Peyer's patch (tissue), 4 donors: ENCODE measurements around the gene SH3GL1. TPM values are rescaled to one million over a fixed set of nuclear protein-coding genes. Genes with fewer than 3 reads are reported as not detected.

ENCODE experiments used
- DNase-seq, 3 donors: peaks; one replicate each; pipeline ENCODE4 v3.0.0-alpha.2; 2017 to 2019
- H3K27ac ChIP-seq, 4 donors: fragments of 200-600 bp; sonication (generic); one replicate each; pipeline ENCODE4 v1.5.1; 2016 to 2019
- H3K27me3 ChIP-seq, 2 donors: fragments of 200-600 bp; sonication (generic); one replicate each; pipeline ENCODE4 v1.5.1; 2019
- H3K36me3 ChIP-seq, 3 donors: fragments of 200-600 bp; sonication (generic); one replicate each; pipeline ENCODE4 v1.5.1; 2016 to 2019
- H3K4me1 ChIP-seq, 4 donors: fragments of 200-600 bp; sonication (generic); one replicate each; pipeline ENCODE4 v1.5.1; 2016 to 2019
- H3K4me3 ChIP-seq, 4 donors: fragments of 200-600 bp; sonication (generic); 1 replicate in 3 of 4; 2 replicates in 1 of 4; pipeline ENCODE4 v1.5.1; 2016 to 2019; ENCODE audit warnings: mild to moderate bottlenecking in 1 of 4
- H3K9me3 ChIP-seq, 4 donors: fragments of 200-600 bp; sonication (generic); one replicate each; pipeline ENCODE4 v1.5.1; 2016 to 2019; ENCODE audit warnings: mild to moderate bottlenecking in 1 of 4
- POLR2A ChIP-seq, 2 donors: fragments of 450-650 bp; IDR thresholded peaks; one replicate each; pipeline ENCODE4 v1.5.1; 2017; ENCODE audit warnings: antibody characterized with exemption in 2 of 2, mild to moderate bottlenecking in 2 of 2, moderate library complexity in 2 of 2
- total RNA-seq, 4 donors: library from RNA; depleted of rRNA; stranded (reverse); fragments of >200 nt; gene quantifications; one replicate each; pipeline ENCODE4 v1.1.0, GENCODE V29; 2016
- TF ChIP-seq, protein P1 (sequence below), 6 experiments: fragments of 450-650 bp in 4 of 6; fragments of 200-600 bp in 2 of 6; sonication (generic) in 1 of 6; IDR thresholded peaks; one replicate each; pipeline ENCODE4 v1.5.1; 2017 to 2019; ENCODE audit warnings: antibody characterized with exemption in 6 of 6, mild to moderate bottlenecking in 3 of 6, moderate library complexity in 1 of 6

Gene SH3GL1
- total RNA-seq, 4 donors from 2014 or later = 69.3 to 102 (median 73.9) TPM

DNA sequence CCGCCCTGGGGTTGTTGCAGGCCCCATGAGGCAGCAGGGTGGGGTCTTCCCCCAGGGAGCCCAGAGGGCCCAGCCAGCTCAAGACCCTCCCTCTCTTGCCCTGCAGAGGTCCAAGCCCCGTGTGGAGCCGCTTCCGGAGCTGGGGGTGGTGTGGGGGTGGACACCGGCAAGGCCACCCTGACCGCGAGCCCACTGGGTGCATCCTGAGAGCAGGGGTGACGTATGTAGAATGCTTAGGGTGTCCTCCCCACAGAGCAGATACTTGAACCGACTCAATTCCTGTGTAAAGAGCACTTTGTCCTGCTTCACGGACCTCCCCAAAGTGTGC is 42.4 kb upstream of the SH3GL1 start:
- no peak for DNase-seq
- H3K4me1 ChIP-seq = peaks cover 0 to 4% (median 0%) of the 10 kb centered on the region in 4 donors
- H3K36me3 ChIP-seq = peaks cover 0 to 36% (median 0%) of the 10 kb centered on the region in 3 donors
- TF ChIP-seq, protein P1, sequence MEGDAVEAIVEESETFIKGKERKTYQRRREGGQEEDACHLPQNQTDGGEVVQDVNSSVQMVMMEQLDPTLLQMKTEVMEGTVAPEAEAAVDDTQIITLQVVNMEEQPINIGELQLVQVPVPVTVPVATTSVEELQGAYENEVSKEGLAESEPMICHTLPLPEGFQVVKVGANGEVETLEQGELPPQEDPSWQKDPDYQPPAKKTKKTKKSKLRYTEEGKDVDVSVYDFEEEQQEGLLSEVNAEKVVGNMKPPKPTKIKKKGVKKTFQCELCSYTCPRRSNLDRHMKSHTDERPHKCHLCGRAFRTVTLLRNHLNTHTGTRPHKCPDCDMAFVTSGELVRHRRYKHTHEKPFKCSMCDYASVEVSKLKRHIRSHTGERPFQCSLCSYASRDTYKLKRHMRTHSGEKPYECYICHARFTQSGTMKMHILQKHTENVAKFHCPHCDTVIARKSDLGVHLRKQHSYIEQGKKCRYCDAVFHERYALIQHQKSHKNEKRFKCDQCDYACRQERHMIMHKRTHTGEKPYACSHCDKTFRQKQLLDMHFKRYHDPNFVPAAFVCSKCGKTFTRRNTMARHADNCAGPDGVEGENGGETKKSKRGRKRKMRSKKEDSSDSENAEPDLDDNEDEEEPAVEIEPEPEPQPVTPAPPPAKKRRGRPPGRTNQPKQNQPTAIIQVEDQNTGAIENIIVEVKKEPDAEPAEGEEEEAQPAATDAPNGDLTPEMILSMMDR (IDR thresholded peaks at IDR 0.05) = no peak
- no peak for TF ChIP-seq POLR2A (IDR thresholded peaks at IDR 0.05)
- no peaks in the 10 kb centered on the region for H3K27me3 ChIP-seq
- no peaks in the 10 kb centered on the region for H3K9me3 ChIP-seq
- peak overlapping the region in 1 of 4 donors; percentile 68 for H3K27ac ChIP-seq
- no peak overlapping the region for H3K4me3 ChIP-seq

DNA sequence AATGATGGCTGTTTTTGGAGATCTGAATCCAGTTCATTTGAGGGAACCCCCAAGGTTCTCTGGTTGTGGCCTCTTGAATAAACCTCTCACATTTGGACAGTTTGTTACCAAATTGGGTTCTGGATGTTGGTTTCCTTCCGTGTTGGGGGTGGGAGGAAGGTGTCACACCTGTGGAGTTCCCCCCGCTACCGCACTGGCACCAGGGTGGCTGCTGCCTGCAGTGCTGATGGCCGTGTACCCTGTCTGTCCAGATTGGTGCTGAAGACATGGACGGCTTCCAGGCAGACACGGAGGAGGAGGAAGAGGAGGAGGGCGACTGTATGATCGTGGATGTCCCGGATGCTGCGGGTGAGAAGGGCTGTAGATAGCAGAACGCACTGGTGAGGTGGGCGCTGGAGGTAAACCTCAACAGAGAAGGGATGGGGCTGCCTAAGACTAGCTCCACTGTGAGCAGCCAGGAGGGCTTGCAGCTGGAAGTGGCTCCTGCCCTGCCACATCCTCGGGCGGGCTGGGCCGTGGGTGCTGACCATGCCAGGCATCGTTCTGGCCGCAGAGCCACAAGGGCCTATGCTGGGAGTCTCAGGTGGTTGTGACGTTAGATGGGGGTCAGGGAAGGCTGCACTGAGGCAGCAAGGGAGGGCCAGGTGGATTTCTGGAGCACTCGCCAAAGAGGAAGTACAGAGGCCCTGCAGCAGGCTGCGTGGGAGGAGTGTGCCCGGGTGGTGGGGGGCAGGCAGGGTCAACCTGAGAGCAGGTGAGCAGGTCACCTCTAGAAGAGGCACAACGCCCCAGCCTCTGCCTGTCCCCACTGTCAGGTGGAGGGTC is 41.9 kb upstream of the SH3GL1 start:
- Histone ChIP-seq H3K4me1 (peaks cover 0 to 4% (median 0%) of the 10 kb centered on the region in 4 donors), H3K4me3 (peak overlapping the region in 1 of 4 donors; percentile 4), H3K27me3 (no peaks in the 10 kb centered on the region), H3K27ac (peak overlapping the region in 1 of 4 donors; percentile 68), H3K36me3 (peaks cover 0 to 30% (median 0%) of the 10 kb centered on the region in 3 donors), H3K9me3 (no peaks in the 10 kb centered on the region)
- peak in 1 of 3 donors; percentile 62 for DNase-seq
- TF ChIP-seq POLR2A (IDR thresholded peaks at IDR 0.05) = no peak
- TF ChIP-seq, protein P1 (IDR thresholded peaks at IDR 0.05) = no peak

DNA sequence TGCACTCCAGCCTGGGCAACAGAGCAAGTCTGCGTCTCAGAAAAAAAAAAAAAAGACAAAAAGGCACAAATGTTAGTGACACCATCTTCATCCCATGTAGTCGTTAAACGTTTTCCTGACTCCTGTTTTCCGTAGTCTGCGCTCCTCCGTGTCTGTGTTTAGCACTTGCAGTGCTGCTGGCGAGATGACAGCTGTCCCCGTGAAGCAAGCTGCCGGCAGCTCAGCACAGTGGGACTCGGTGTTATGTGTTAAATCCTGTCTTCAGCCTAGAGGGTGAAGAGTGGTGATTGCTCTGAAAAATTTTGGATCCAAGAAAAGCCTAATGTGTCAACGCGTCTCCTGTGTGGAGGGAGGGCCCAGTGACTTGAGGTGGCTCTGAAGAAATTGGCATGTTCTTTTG is 38.9 kb upstream of the SH3GL1 start:
- Histone ChIP-seq H3K4me1 (peaks cover 0 to 4% (median 0%) of the 10 kb centered on the region in 4 donors), H3K36me3 (peaks cover 0 to under 1% (median 0%) of the 10 kb centered on the region in 3 donors), H3K27me3 (no peaks in the 10 kb centered on the region), H3K4me3 (no peak overlapping the region), H3K27ac (no peak overlapping the region), H3K9me3 (no peaks in the 10 kb centered on the region)
- DNase-seq = no peak
- TF ChIP-seq, protein P1 (IDR thresholded peaks at IDR 0.05) = no peak

DNA sequence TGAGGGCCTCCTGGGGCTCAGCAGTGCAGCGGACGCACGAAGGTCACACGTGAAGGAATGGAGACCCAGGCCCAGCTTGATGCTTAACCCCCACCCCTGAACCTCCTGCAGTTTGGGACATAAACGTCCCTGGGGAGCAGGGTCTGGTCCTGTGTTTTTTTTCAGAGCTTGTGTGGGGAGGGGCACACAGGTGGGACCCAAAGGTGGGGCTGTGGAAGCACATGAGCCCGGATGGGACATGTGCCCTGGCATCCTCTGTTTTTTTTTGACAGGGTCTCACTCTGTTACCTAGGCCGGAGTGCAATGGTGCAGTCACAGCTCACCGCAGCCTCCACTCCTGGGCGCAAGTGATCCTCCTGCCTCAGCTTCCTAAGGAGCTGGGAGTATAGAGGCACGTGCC is 36.8 kb upstream of the SH3GL1 start:
- Histone ChIP-seq H3K4me3 (no peak overlapping the region), H3K27me3 (no peaks in the 10 kb centered on the region), H3K9me3 (no peaks in the 10 kb centered on the region), H3K27ac (no peak overlapping the region), H3K36me3 (peaks cover 0 to 10% (median 0%) of the 10 kb centered on the region in 3 donors), H3K4me1 (no peaks in the 10 kb centered on the region)
- TF ChIP-seq, protein P1 (IDR thresholded peaks at IDR 0.05) = no peak
- no peak for TF ChIP-seq POLR2A (IDR thresholded peaks at IDR 0.05)
- DNase-seq = no peak

DNA sequence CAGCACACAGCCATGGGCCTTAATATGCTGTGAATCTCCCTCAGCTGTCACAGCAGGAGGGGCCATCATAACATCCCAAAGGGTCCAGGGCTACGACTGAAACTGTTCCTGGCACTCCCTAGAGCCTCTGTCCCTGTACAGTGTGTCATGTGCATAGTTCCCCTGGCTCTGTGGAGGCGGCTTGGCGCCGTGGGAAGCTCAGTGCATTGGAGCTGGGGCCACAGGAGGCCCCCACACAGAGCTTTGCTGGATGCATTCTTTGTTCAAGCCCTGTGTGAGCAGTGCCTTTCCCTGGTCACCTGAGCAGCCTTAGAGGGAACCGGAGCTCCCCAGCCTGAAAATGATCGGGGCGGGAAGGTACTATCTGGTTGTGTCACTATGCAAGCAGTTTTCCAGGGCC is 35.9 kb upstream of the SH3GL1 start:
- Histone ChIP-seq H3K27ac (no peak overlapping the region), H3K4me1 (no peaks in the 10 kb centered on the region), H3K27me3 (no peaks in the 10 kb centered on the region), H3K9me3 (no peaks in the 10 kb centered on the region), H3K36me3 (peaks cover 0 to 10% (median 0%) of the 10 kb centered on the region in 3 donors), H3K4me3 (no peak overlapping the region)
- no peak for DNase-seq
- no peak for TF ChIP-seq POLR2A (IDR thresholded peaks at IDR 0.05)
- TF ChIP-seq, protein P1 (IDR thresholded peaks at IDR 0.05) = no peak
